Measurements from ENCODE around the gene APOD.

DNA sequence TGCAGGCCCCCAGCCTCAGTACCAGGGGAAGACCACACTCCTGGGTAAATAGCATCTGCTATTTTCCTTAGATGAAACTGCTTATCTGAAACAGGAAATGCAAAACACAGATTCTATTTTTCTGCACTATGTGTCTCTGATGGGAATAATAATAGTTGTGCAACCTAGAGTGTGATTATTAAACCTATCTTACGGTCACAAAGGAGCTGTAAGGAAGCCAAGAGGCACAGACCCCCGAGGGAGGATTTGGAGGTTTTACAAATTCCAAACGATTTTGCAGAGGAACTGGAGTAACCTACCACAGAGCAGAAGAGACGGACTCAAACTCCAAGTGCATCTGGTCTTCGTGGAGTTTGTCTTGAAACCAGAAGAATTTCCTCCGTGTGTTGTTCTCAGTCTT lies 14.1 kb upstream of the APOD start:
- TF ChIP-seq, protein P1, sequence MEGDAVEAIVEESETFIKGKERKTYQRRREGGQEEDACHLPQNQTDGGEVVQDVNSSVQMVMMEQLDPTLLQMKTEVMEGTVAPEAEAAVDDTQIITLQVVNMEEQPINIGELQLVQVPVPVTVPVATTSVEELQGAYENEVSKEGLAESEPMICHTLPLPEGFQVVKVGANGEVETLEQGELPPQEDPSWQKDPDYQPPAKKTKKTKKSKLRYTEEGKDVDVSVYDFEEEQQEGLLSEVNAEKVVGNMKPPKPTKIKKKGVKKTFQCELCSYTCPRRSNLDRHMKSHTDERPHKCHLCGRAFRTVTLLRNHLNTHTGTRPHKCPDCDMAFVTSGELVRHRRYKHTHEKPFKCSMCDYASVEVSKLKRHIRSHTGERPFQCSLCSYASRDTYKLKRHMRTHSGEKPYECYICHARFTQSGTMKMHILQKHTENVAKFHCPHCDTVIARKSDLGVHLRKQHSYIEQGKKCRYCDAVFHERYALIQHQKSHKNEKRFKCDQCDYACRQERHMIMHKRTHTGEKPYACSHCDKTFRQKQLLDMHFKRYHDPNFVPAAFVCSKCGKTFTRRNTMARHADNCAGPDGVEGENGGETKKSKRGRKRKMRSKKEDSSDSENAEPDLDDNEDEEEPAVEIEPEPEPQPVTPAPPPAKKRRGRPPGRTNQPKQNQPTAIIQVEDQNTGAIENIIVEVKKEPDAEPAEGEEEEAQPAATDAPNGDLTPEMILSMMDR (IDR thresholded peaks at IDR 0.05): no peak
- TF ChIP-seq POLR2AphosphoS5 (IDR thresholded peaks at IDR 0.05) (no peak), EP300 (IDR thresholded peaks at IDR 0.05) (no peak), POLR2A (IDR thresholded peaks at IDR 0.05) (no peak)
